GM12874 (cell line): Measurements from ENCODE around the gene STK11.

Experiments used
- CTCF ChIP-seq: IDR thresholded peaks from 2 replicates; pipeline ENCODE4 v1.5.1; 2011; ENCODE audit warnings: low read depth, mild to moderate bottlenecking, control low read depth, low read length, moderate library complexity; ENCODE audit not compliant: insufficient read depth

Gene STK11

GRCh38 chr19:1217366-1217765, 11.8 kb downstream of the STK11 start:
- no peak for TF ChIP-seq CTCF

- TF ChIP-seq CTCF = no peak
Measured at GRCh38 chr19:1218751-1219567, 13.4 kb downstream of the STK11 start.

- no peak for TF ChIP-seq CTCF
Measured at GRCh38 chr19:1219786-1220476, 14.4 kb downstream of the STK11 start.

- TF ChIP-seq CTCF = peak; percentile 34; the same call in 1 of the 2 replicates
Measured at GRCh38 chr19:1220477-1220930, 14.9 kb downstream of the STK11 start.

- peak; percentile 59 for TF ChIP-seq CTCF
Measured at GRCh38 chr19:1220976-1221903, 15.7 kb downstream of the STK11 start.

- no peak for TF ChIP-seq CTCF
Measured at GRCh38 chr19:1221904-1222255, 16.3 kb downstream of the STK11 start.

GRCh38 chr19:1222394-1222793, 16.8 kb downstream of the STK11 start:
- TF ChIP-seq CTCF = peak; percentile 16; the same call in 1 of the 2 replicates
